ENCODE results near the gene BUD31. TPM values are rescaled to one million over a fixed set of nuclear protein-coding genes. Genes with fewer than 3 reads are reported as not detected.

The BUD31 gene
- total and polyA plus RNA-seq, 2 of the 13 experiments (the other 11 are each of a cell fraction or from before 2014, with no cell fraction given), result 35.1 to 79.1 TPM

DNA sequence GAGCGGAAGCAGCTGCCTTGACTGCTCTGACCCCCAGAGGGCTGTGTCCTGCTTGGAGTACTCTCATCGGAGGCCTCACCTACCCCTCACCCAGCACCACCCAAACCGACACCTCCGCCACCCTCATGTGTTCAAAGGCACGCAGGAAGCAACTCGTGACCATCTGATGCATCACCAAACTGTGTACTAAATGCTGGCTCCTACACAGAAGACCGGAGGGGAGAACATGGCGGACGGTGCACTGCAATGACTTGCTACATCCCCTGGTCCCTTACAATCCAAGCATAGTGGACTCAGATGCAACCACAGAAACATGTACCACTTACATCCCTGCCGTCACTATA, 3.8 kb upstream of the BUD31 start:
- H3K4me2 ChIP-seq (ENCODE audit: low read depth, low read length), result no peak overlapping the region
- H3K9me3 ChIP-seq (ENCODE audit: low read length), result no peaks in the 10 kb centered on the region
- 100% methylated on average over 9 of the region's 10 CpGs for WGBS (ENCODE audit: low lambda C conversion rate)
- peaks cover 0 to 4% of the 10 kb centered on the region in 2 experiments; a peak in 2 of 5 replicates for H3K27me3 ChIP-seq (ENCODE audit: control insufficient read depth in 1 of 2, insufficient read depth in 2 of 2, low read length in 2 of 2)
- H3K9ac ChIP-seq (ENCODE audit: insufficient read depth, low read depth, low read length), result no peak overlapping the region
- in situ Hi-C loops (cut with HindIII; ENCODE audit: extremely low pct_ligation_motif_present, low pct_unique_long_range_greater_than_20kb), result no loop called here
- ATAC-seq, result no peak
- POLR2A ChIA-PET, result no interaction called here
- H3K4me3 ChIP-seq (replicated peaks in 1 of 3; ENCODE audit: insufficient read depth in 1 of 3, low read depth in 2 of 3, low read length in 3 of 3), result no peak overlapping the region
- TF ChIP-seq ATM (IDR thresholded peaks at IDR 0.05; ENCODE audit: borderline replicate concordance) (no peak), SAFB2 (CRISPR knock-in tag; IDR thresholded peaks at IDR 0.05; ENCODE audit: borderline replicate concordance, low read depth) (no peak), ZNF790 (CRISPR knock-in tag; IDR thresholded peaks at IDR 0.05; ENCODE audit: borderline replicate concordance) (no peak), ZNF121 (CRISPR knock-in tag; IDR thresholded peaks at IDR 0.05) (no peak), ZNF530 (CRISPR knock-in tag; IDR thresholded peaks at IDR 0.05; ENCODE audit: low read depth) (no peak), HDAC2 (CRISPR knock-in tag; IDR thresholded peaks at IDR 0.05) (no peak), DMAP1 (CRISPR knock-in tag; IDR thresholded peaks at IDR 0.05) (no peak)
- TF ChIP-seq, protein P1, sequence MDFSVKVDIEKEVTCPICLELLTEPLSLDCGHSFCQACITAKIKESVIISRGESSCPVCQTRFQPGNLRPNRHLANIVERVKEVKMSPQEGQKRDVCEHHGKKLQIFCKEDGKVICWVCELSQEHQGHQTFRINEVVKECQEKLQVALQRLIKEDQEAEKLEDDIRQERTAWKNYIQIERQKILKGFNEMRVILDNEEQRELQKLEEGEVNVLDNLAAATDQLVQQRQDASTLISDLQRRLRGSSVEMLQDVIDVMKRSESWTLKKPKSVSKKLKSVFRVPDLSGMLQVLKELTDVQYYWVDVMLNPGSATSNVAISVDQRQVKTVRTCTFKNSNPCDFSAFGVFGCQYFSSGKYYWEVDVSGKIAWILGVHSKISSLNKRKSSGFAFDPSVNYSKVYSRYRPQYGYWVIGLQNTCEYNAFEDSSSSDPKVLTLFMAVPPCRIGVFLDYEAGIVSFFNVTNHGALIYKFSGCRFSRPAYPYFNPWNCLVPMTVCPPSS (IDR thresholded peaks at IDR 0.05), result no peak
- peaks cover 51% of the 10 kb centered on the region for H3K79me2 ChIP-seq (ENCODE audit: insufficient read depth, low read length)
- no peak overlapping the region for H2AFZ ChIP-seq (ENCODE audit: low read length)
- no TSS peak for BruUV-seq (replicated peaks)
- no peak overlapping the region for H3K27ac ChIP-seq (ENCODE audit: extremely low read length, insufficient read depth, low read length)
- no peak for DNase-seq (ENCODE audit: low spot score)
- FAIRE-seq, result no peak
- H3K36me3 ChIP-seq (replicated peaks in 1 of 2; ENCODE audit: control insufficient read depth in 1 of 2, insufficient read depth in 2 of 2, low read length in 2 of 2), result peaks cover 31 to 46% of the 10 kb centered on the region in 2 experiments
- CTCF ChIA-PET (ENCODE audit: low intra/inter-chr PET ratio, low total read pairs), result no interaction called here
- peaks cover 3% of the 10 kb centered on the region; the same call in 1 of the 2 replicates for H4K20me1 ChIP-seq (ENCODE audit: insufficient read depth, low read length)
- intact Hi-C loops (cut with micrococcal nuclease; ENCODE audit: unreplicated experiment), result loop anchor here (5.0 kb wide), 1 partner anchor 33 kb away; the partner anchor contains the start of gene ARPC1B
- H3K4me1 ChIP-seq (ENCODE audit: insufficient read depth, low read length), result peaks cover 29% of the 10 kb centered on the region

DNA sequence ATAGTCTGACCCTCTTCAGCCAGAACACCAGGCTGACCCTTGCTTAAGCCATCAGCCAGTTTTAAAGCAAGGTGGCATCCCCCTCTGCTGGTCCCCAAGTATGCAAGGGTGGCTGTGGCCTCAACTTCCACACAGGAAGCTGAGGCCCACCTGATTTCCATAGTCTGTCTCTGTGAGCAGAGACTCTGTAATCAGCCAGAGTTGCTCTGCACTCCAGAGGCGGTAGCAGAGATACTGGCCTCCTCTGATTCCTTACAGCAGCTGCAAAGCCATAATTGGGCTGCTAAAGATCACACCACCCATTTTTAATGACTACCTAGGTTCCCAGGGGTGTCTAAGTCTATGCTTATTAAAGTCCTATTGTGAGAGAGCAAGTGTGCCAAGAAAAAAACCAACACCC, 2.2 kb upstream of the BUD31 start:
- no TSS peak for BruUV-seq (replicated peaks)
- peak overlapping the region; percentile 84 for H3K4me2 ChIP-seq (ENCODE audit: low read depth, low read length)
- H3K27ac ChIP-seq (ENCODE audit: extremely low read length, insufficient read depth, low read length), result no peak overlapping the region
- peak overlapping the region; percentile 80 to 100 (median 93); a peak in 4 of 6 replicates for H3K4me3 ChIP-seq (replicated peaks in 1 of 3; ENCODE audit: insufficient read depth in 1 of 3, low read depth in 2 of 3, low read length in 3 of 3)
- in situ Hi-C loops (cut with HindIII; ENCODE audit: extremely low pct_ligation_motif_present, low pct_unique_long_range_greater_than_20kb) (no loop called here), intact Hi-C loops (cut with micrococcal nuclease; ENCODE audit: unreplicated experiment) (loop anchor here (5.0 kb wide), 1 partner anchor 34 kb away; the partner anchor contains the start of gene ARPC1B)
- WGBS (ENCODE audit: low lambda C conversion rate), result no CpG with 5 or more reads among the region's 1 CpG
- no peak overlapping the region for H2AFZ ChIP-seq (ENCODE audit: low read length)
- peaks cover 5% of the 10 kb centered on the region; the same call in 1 of the 2 replicates for H4K20me1 ChIP-seq (ENCODE audit: insufficient read depth, low read length)
- H3K9ac ChIP-seq (ENCODE audit: insufficient read depth, low read depth, low read length), result peak overlapping the region; percentile 99
- ATAC-seq (no peak), FAIRE-seq (peak; percentile 4), DNase-seq (ENCODE audit: low spot score) (no peak)
- peaks cover 41% of the 10 kb centered on the region for H3K4me1 ChIP-seq (ENCODE audit: insufficient read depth, low read length)
- CTCF ChIA-PET (ENCODE audit: low intra/inter-chr PET ratio, low total read pairs), result no interaction called here
- TF ChIP-seq ZNF674 (CRISPR knock-in tag; IDR thresholded peaks at IDR 0.05; ENCODE audit: low read depth) (no peak), MXD4 (CRISPR knock-in tag; IDR thresholded peaks at IDR 0.05) (no peak)
- TF ChIP-seq, protein P2, sequence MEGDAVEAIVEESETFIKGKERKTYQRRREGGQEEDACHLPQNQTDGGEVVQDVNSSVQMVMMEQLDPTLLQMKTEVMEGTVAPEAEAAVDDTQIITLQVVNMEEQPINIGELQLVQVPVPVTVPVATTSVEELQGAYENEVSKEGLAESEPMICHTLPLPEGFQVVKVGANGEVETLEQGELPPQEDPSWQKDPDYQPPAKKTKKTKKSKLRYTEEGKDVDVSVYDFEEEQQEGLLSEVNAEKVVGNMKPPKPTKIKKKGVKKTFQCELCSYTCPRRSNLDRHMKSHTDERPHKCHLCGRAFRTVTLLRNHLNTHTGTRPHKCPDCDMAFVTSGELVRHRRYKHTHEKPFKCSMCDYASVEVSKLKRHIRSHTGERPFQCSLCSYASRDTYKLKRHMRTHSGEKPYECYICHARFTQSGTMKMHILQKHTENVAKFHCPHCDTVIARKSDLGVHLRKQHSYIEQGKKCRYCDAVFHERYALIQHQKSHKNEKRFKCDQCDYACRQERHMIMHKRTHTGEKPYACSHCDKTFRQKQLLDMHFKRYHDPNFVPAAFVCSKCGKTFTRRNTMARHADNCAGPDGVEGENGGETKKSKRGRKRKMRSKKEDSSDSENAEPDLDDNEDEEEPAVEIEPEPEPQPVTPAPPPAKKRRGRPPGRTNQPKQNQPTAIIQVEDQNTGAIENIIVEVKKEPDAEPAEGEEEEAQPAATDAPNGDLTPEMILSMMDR (CRISPR knock-in tag; IDR thresholded peaks at IDR 0.05), result peak; percentile 39
- peaks cover 0 to 4% of the 10 kb centered on the region in 2 experiments; a peak in 2 of 5 replicates for H3K27me3 ChIP-seq (ENCODE audit: control insufficient read depth in 1 of 2, insufficient read depth in 2 of 2, low read length in 2 of 2)
- H3K79me2 ChIP-seq (ENCODE audit: insufficient read depth, low read length), result peaks cover 62% of the 10 kb centered on the region
- H3K36me3 ChIP-seq (replicated peaks in 1 of 2; ENCODE audit: control insufficient read depth in 1 of 2, insufficient read depth in 2 of 2, low read length in 2 of 2), result peaks cover 23 to 41% of the 10 kb centered on the region in 2 experiments
- POLR2A ChIA-PET, result no interaction called here
- H3K9me3 ChIP-seq (ENCODE audit: low read length), result no peaks in the 10 kb centered on the region

Measured in HepG2 (cell line).